ENCODE data around the gene BACH1.
"Not testable (repeated sequence)": the region's sequence is repeated elsewhere in the genome, so short reads cannot be mapped to it uniquely, and the experiment has no call there.

BACH1 gene

GRCh38 chr21:29261555-29262540, 36.9 kb upstream of the BACH1 start:
- Histone ChIP-seq H3K36me3 (ENCODE audit: control insufficient read depth in 2 of 2, insufficient read depth in 2 of 2, low read length in 2 of 2) (no peaks in the 10 kb centered on the region), H3K4me3 (ENCODE audit: low read length in 2 of 2) (no peak overlapping the region), H3K4me1 (ENCODE audit: control insufficient read depth in 2 of 2, insufficient read depth in 2 of 2, low read length in 2 of 2) (no peaks in the 10 kb centered on the region), H3K27me3 (ENCODE audit: control insufficient read depth in 2 of 2, insufficient read depth in 2 of 2, low read length in 2 of 2) (no peaks in the 10 kb centered on the region), H3K9ac (ENCODE audit: low read depth in 1 of 2, low read length in 2 of 2) (no peak overlapping the region), H3K9me3 (ENCODE audit: control insufficient read depth in 2 of 2, low read length in 2 of 2) (no peaks in the 10 kb centered on the region), H3K27ac (ENCODE audit: low read depth in 2 of 2, low read length in 2 of 2) (no peak overlapping the region)

GRCh38 chr21:29264721-29265120, 34.0 kb upstream of the BACH1 start:
- Histone ChIP-seq H3K9me3 (ENCODE audit: control insufficient read depth in 2 of 2, low read length in 2 of 2) (no peaks in the 10 kb centered on the region), H3K4me3 (ENCODE audit: low read length in 2 of 2) (no peak overlapping the region), H3K27ac (ENCODE audit: low read depth in 2 of 2, low read length in 2 of 2) (no peak overlapping the region), H3K4me1 (ENCODE audit: control insufficient read depth in 2 of 2, insufficient read depth in 2 of 2, low read length in 2 of 2) (no peaks in the 10 kb centered on the region), H3K9ac (ENCODE audit: low read depth in 1 of 2, low read length in 2 of 2) (no peak overlapping the region), H3K36me3 (ENCODE audit: control insufficient read depth in 2 of 2, insufficient read depth in 2 of 2, low read length in 2 of 2) (no peaks in the 10 kb centered on the region), H3K27me3 (ENCODE audit: control insufficient read depth in 2 of 2, insufficient read depth in 2 of 2, low read length in 2 of 2) (no peaks in the 10 kb centered on the region)

- H3K27ac ChIP-seq (ENCODE audit: low read depth in 2 of 2, low read length in 2 of 2), result no peak overlapping the region
- no peaks in the 10 kb centered on the region for H3K27me3 ChIP-seq (ENCODE audit: control insufficient read depth in 2 of 2, insufficient read depth in 2 of 2, low read length in 2 of 2)
- no peaks in the 10 kb centered on the region for H3K36me3 ChIP-seq (ENCODE audit: control insufficient read depth in 2 of 2, insufficient read depth in 2 of 2, low read length in 2 of 2)
- H3K4me1 ChIP-seq (ENCODE audit: control insufficient read depth in 2 of 2, insufficient read depth in 2 of 2, low read length in 2 of 2), result no peaks in the 10 kb centered on the region
- no peak overlapping the region for H3K9ac ChIP-seq (ENCODE audit: low read depth in 1 of 2, low read length in 2 of 2)
- no peaks in the 10 kb centered on the region for H3K9me3 ChIP-seq (ENCODE audit: control insufficient read depth in 2 of 2, low read length in 2 of 2)
- H3K4me3 ChIP-seq (ENCODE audit: low read length in 2 of 2), result no peak overlapping the region
Measured at GRCh38 chr21:29265690-29266479, 32.8 kb upstream of the BACH1 start.

GRCh38 chr21:29267666-29268065, 31.1 kb upstream of the BACH1 start:
- Histone ChIP-seq H3K27me3 (ENCODE audit: control insufficient read depth in 2 of 2, insufficient read depth in 2 of 2, low read length in 2 of 2) (no peaks in the 10 kb centered on the region), H3K9ac (ENCODE audit: low read depth in 1 of 2, low read length in 2 of 2) (no peak overlapping the region), H3K9me3 (ENCODE audit: control insufficient read depth in 2 of 2, low read length in 2 of 2) (no peaks in the 10 kb centered on the region), H3K27ac (ENCODE audit: low read depth in 2 of 2, low read length in 2 of 2) (no peak overlapping the region), H3K4me3 (ENCODE audit: low read length in 2 of 2) (no peak overlapping the region), H3K4me1 (ENCODE audit: control insufficient read depth in 2 of 2, insufficient read depth in 2 of 2, low read length in 2 of 2) (peaks cover 0 to 5% of the 10 kb centered on the region in 2 donors), H3K36me3 (ENCODE audit: control insufficient read depth in 2 of 2, insufficient read depth in 2 of 2, low read length in 2 of 2) (no peaks in the 10 kb centered on the region)

- Histone ChIP-seq H3K4me1 (ENCODE audit: control insufficient read depth in 2 of 2, insufficient read depth in 2 of 2, low read length in 2 of 2) (peaks cover 0 to 5% of the 10 kb centered on the region in 2 donors), H3K9ac (ENCODE audit: low read depth in 1 of 2, low read length in 2 of 2) (no peak overlapping the region), H3K27ac (ENCODE audit: low read depth in 2 of 2, low read length in 2 of 2) (no peak overlapping the region), H3K27me3 (ENCODE audit: control insufficient read depth in 2 of 2, insufficient read depth in 2 of 2, low read length in 2 of 2) (no peaks in the 10 kb centered on the region), H3K4me3 (ENCODE audit: low read length in 2 of 2) (no peak overlapping the region), H3K36me3 (ENCODE audit: control insufficient read depth in 2 of 2, insufficient read depth in 2 of 2, low read length in 2 of 2) (no peaks in the 10 kb centered on the region), H3K9me3 (ENCODE audit: control insufficient read depth in 2 of 2, low read length in 2 of 2) (no peaks in the 10 kb centered on the region)
Measured at GRCh38 chr21:29271927-29272333, 26.8 kb upstream of the BACH1 start.

- H3K36me3 ChIP-seq (ENCODE audit: control insufficient read depth in 2 of 2, insufficient read depth in 2 of 2, low read length in 2 of 2), result no peaks in the 10 kb centered on the region
- H3K4me1 ChIP-seq (ENCODE audit: control insufficient read depth in 2 of 2, insufficient read depth in 2 of 2, low read length in 2 of 2), result no peaks in the 10 kb centered on the region
- H3K27ac ChIP-seq (ENCODE audit: low read depth in 2 of 2, low read length in 2 of 2), result no peak overlapping the region
- H3K9ac ChIP-seq (ENCODE audit: low read depth in 1 of 2, low read length in 2 of 2), result no peak overlapping the region
- H3K27me3 ChIP-seq (ENCODE audit: control insufficient read depth in 2 of 2, insufficient read depth in 2 of 2, low read length in 2 of 2), result no peaks in the 10 kb centered on the region
- no peaks in the 10 kb centered on the region for H3K9me3 ChIP-seq (ENCODE audit: control insufficient read depth in 2 of 2, low read length in 2 of 2)
- H3K4me3 ChIP-seq (ENCODE audit: low read length in 2 of 2), result no peak overlapping the region
Measured at GRCh38 chr21:29277442-29277841, 21.3 kb upstream of the BACH1 start.

- Histone ChIP-seq H3K4me1 (ENCODE audit: control insufficient read depth in 2 of 2, insufficient read depth in 2 of 2, low read length in 2 of 2) (no peaks in the 10 kb centered on the region), H3K27ac (ENCODE audit: low read depth in 2 of 2, low read length in 2 of 2) (no peak overlapping the region), H3K27me3 (ENCODE audit: control insufficient read depth in 2 of 2, insufficient read depth in 2 of 2, low read length in 2 of 2) (no peaks in the 10 kb centered on the region), H3K36me3 (ENCODE audit: control insufficient read depth in 2 of 2, insufficient read depth in 2 of 2, low read length in 2 of 2) (no peaks in the 10 kb centered on the region), H3K9me3 (ENCODE audit: control insufficient read depth in 2 of 2, low read length in 2 of 2) (no peaks in the 10 kb centered on the region), H3K9ac (ENCODE audit: low read depth in 1 of 2, low read length in 2 of 2) (no peak overlapping the region), H3K4me3 (ENCODE audit: low read length in 2 of 2) (no peak overlapping the region)
Measured at GRCh38 chr21:29279558-29279957, 19.2 kb upstream of the BACH1 start.

GRCh38 chr21:29281801-29282200, 16.9 kb upstream of the BACH1 start:
- H3K27ac ChIP-seq (ENCODE audit: low read depth in 2 of 2, low read length in 2 of 2); H3K9me3 ChIP-seq (ENCODE audit: control insufficient read depth in 2 of 2, low read length in 2 of 2); H3K27me3 ChIP-seq (ENCODE audit: control insufficient read depth in 2 of 2, insufficient read depth in 2 of 2, low read length in 2 of 2); H3K4me3 ChIP-seq (ENCODE audit: low read length in 2 of 2); H3K4me1 ChIP-seq (ENCODE audit: control insufficient read depth in 2 of 2, insufficient read depth in 2 of 2, low read length in 2 of 2); H3K36me3 ChIP-seq (ENCODE audit: control insufficient read depth in 2 of 2, insufficient read depth in 2 of 2, low read length in 2 of 2); H3K9ac ChIP-seq (ENCODE audit: low read depth in 1 of 2, low read length in 2 of 2): not testable (repeated sequence)

GRCh38 chr21:29287383-29287782, 11.3 kb upstream of the BACH1 start:
- Histone ChIP-seq H3K36me3 (ENCODE audit: control insufficient read depth in 2 of 2, insufficient read depth in 2 of 2, low read length in 2 of 2) (no peaks in the 10 kb centered on the region), H3K9me3 (ENCODE audit: control insufficient read depth in 2 of 2, low read length in 2 of 2) (no peaks in the 10 kb centered on the region), H3K27ac (ENCODE audit: low read depth in 2 of 2, low read length in 2 of 2) (no peak overlapping the region), H3K9ac (ENCODE audit: low read depth in 1 of 2, low read length in 2 of 2) (no peak overlapping the region), H3K27me3 (ENCODE audit: control insufficient read depth in 2 of 2, insufficient read depth in 2 of 2, low read length in 2 of 2) (no peaks in the 10 kb centered on the region), H3K4me3 (ENCODE audit: low read length in 2 of 2) (no peak overlapping the region), H3K4me1 (ENCODE audit: control insufficient read depth in 2 of 2, insufficient read depth in 2 of 2, low read length in 2 of 2) (no peaks in the 10 kb centered on the region)

- Histone ChIP-seq H3K36me3 (ENCODE audit: control insufficient read depth in 2 of 2, insufficient read depth in 2 of 2, low read length in 2 of 2) (no peaks in the 10 kb centered on the region), H3K27me3 (ENCODE audit: control insufficient read depth in 2 of 2, insufficient read depth in 2 of 2, low read length in 2 of 2) (no peaks in the 10 kb centered on the region), H3K27ac (ENCODE audit: low read depth in 2 of 2, low read length in 2 of 2) (no peak overlapping the region), H3K9ac (ENCODE audit: low read depth in 1 of 2, low read length in 2 of 2) (no peak overlapping the region), H3K9me3 (ENCODE audit: control insufficient read depth in 2 of 2, low read length in 2 of 2) (no peaks in the 10 kb centered on the region), H3K4me3 (ENCODE audit: low read length in 2 of 2) (no peak overlapping the region), H3K4me1 (ENCODE audit: control insufficient read depth in 2 of 2, insufficient read depth in 2 of 2, low read length in 2 of 2) (no peaks in the 10 kb centered on the region)
Measured at GRCh38 chr21:29288239-29288638, 10.5 kb upstream of the BACH1 start.
